ENCODE measurements around the gene GPR50.

DNA sequence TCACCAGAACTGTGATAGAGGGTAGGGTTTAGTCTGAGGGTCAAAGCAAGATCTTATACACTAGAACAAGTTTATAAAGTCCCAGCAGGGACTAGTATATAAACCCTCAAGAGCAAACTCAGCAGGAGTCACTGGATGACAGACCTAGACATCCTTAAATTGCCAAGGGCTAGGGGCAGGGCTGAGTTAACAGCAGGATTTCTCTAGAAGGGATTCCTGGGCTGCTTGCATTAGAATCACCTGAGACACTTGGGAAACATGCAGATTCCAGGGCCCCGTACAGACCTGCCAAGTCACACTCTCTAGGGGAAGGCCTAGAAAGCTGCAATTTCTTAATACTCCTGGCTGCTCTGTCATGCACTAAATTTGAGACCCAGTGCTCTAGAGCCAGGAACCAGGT lies 6.6 kb upstream of the GPR50 start:
- TF ChIP-seq, protein P1, sequence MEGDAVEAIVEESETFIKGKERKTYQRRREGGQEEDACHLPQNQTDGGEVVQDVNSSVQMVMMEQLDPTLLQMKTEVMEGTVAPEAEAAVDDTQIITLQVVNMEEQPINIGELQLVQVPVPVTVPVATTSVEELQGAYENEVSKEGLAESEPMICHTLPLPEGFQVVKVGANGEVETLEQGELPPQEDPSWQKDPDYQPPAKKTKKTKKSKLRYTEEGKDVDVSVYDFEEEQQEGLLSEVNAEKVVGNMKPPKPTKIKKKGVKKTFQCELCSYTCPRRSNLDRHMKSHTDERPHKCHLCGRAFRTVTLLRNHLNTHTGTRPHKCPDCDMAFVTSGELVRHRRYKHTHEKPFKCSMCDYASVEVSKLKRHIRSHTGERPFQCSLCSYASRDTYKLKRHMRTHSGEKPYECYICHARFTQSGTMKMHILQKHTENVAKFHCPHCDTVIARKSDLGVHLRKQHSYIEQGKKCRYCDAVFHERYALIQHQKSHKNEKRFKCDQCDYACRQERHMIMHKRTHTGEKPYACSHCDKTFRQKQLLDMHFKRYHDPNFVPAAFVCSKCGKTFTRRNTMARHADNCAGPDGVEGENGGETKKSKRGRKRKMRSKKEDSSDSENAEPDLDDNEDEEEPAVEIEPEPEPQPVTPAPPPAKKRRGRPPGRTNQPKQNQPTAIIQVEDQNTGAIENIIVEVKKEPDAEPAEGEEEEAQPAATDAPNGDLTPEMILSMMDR (conservative IDR thresholded peaks at IDR 0.05): no peak
- no peak for TF ChIP-seq ZFX (IDR thresholded peaks at IDR 0.05)

All from C4-2B (cell line).